Measurements from ENCODE around the gene IL6R. TPM values are rescaled to one million over a fixed set of nuclear protein-coding genes. Genes with fewer than 3 reads are reported as not detected.

Gene IL6R
- total RNA-seq, 3 donors from 2014 or later, result 31.8 to 43.9 (median 42.5) TPM

DNA sequence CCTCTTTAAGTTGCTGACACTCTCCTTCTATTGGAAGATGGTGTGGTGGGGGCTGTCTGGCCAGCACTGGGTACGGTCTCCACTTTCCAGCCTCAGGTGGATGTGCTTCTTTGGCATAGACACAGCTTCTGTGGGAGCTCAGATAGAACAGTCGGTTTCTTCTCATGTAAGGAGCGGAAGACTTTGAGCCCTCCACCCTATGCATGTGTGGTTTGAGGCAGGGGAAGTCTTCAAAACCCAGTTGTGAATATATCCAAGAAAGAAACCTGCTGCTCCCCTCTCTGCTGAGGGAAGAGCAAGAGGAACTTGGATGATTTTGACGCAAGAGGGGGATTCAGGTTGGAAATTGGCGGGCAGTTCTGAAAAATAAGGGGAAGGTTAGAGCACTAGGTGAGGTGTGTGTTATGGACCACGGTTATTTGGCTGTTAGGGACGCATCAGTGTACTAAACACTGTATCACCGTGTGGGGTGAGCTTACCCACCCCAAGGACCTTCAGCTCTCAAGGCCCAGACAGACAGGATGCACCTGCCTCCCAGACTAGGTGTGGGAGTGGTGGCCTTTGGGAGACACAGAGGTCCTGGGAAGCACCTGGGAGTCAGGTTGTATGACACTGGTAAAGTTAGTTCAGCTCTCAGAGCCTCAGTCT lies 36.2 kb downstream of the IL6R start:
- Histone ChIP-seq H3K36me3 (ENCODE audit: low read depth) (no peaks in the 10 kb centered on the region), H3K4me3 (no peak overlapping the region), H3K9me3 (no peaks in the 10 kb centered on the region), H3K4me1 (ENCODE audit: low read depth) (peaks cover 15% of the 10 kb centered on the region)
- no peak for DNase-seq
- intact Hi-C loops (cut with DNase I, micrococcal nuclease), result no loop called here
- ATAC-seq, result no peak
- TF ChIP-seq, protein P1, sequence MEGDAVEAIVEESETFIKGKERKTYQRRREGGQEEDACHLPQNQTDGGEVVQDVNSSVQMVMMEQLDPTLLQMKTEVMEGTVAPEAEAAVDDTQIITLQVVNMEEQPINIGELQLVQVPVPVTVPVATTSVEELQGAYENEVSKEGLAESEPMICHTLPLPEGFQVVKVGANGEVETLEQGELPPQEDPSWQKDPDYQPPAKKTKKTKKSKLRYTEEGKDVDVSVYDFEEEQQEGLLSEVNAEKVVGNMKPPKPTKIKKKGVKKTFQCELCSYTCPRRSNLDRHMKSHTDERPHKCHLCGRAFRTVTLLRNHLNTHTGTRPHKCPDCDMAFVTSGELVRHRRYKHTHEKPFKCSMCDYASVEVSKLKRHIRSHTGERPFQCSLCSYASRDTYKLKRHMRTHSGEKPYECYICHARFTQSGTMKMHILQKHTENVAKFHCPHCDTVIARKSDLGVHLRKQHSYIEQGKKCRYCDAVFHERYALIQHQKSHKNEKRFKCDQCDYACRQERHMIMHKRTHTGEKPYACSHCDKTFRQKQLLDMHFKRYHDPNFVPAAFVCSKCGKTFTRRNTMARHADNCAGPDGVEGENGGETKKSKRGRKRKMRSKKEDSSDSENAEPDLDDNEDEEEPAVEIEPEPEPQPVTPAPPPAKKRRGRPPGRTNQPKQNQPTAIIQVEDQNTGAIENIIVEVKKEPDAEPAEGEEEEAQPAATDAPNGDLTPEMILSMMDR (IDR thresholded peaks at IDR 0.05), result no peak

DNA sequence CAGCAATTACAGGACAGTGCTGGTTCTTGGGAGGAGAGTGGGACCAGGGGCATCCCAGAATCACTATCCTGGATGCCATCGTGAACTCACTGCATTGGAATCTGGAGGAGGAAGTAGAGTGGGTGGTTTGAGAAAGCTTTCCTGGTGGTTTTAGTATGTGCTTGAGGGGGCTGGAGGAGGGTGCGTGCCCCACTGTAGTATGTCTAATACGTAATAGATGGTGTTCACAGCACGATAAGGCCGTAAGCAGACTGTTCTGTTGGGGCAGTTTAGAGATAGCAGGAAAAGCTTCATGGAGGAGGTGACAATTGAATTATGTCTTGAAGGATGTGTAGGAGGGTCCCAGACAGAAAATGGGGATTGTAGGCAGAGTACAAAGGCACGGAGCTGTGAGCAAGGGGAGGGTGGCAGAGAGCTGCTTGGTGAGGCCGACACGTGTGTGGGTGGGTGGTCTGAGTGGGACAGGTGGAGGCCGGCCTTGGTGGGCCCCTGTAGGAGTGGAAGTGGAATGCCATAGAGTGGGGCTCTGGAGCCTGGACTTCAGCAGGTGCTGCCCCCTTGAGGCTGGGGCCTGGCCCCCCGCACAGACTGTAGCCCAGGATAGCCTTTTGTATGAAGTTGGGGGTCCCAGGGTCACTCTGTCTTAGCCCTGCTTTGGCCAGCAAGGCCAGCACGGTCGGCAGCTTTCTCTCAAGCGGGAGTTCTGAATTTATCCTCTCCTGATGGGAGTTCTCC lies 37.0 kb downstream of the IL6R start:
- H3K36me3 ChIP-seq (ENCODE audit: low read depth), result no peaks in the 10 kb centered on the region
- peaks cover 15% of the 10 kb centered on the region for H3K4me1 ChIP-seq (ENCODE audit: low read depth)
- H3K4me3 ChIP-seq, result no peak overlapping the region
- no peaks in the 10 kb centered on the region for H3K9me3 ChIP-seq
- ATAC-seq, result no peak
- TF ChIP-seq, protein P1 (IDR thresholded peaks at IDR 0.05), result no peak
- intact Hi-C loops (cut with DNase I, micrococcal nuclease), result no loop called here
- peak in 1 of 3 donors; percentile 27 for DNase-seq

DNA sequence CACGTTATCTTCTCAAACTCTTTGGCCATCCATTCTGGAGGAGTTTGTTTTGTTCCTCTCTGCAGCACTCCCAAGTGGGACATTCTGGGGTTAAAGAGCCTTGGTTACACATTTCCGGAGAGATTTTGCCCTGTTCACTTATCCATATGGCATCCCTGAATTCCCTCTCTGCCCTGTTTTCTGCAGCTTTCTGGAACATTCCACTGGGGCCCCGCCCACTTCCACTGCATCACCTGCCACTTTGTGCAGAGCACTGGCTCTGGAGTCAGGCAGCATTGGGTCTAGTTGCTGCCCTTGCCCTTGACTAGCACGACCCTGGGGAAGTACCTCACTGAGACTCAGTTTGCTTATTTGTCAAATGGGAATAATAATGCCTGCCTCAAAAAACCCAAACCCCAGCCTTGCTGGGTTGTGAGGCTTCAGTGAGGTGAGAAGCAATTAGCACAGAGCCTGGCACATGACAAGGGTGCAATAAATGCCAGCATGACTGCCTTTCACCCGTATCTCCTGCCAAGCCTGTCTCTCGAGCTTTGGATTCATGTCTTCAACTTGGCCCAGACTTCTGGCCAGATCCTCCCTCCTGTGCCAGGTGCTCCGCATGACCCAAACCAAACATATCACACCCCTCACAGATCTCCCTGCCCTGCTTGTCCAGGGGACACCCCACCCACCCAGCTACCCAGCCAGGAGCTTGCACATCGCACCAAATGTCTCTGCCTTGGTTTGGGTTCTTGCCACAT lies 38.3 kb downstream of the IL6R start:
- Histone ChIP-seq H3K4me1 (ENCODE audit: low read depth) (peaks cover 15% of the 10 kb centered on the region), H3K36me3 (ENCODE audit: low read depth) (no peaks in the 10 kb centered on the region), H3K9me3 (no peaks in the 10 kb centered on the region), H3K4me3 (no peak overlapping the region)
- TF ChIP-seq, protein P1 (IDR thresholded peaks at IDR 0.05), result no peak
- intact Hi-C loops (cut with DNase I, micrococcal nuclease), result no loop called here
- DNase-seq, result peak in 1 of 3 donors; percentile 54
- ATAC-seq, result peak; percentile 45

DNA sequence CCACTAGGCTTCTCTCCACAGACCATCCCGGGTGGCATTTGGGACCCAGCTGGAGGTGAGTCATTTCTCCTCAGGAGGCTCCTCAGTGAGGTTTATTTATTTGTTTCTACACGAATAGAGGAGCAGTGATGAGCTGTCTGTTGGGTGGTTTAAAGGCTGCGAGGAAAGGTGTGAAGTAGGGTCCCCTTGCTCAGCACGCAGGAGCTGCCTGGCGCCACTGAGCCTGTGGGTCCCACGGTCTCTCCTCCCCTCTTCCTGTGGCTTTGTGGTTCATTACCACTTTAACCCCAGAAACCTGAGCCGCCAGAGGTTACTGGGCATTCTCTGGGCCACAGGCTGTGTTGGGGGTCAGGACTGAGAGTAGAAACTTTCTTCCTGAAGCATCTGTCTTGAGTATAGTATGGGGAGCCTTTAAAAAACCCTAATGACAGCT lies 39.9 kb downstream of the IL6R start:
- Histone ChIP-seq H3K4me1 (ENCODE audit: low read depth) (peaks cover 3% of the 10 kb centered on the region), H3K4me3 (no peak overlapping the region), H3K9me3 (no peaks in the 10 kb centered on the region), H3K36me3 (ENCODE audit: low read depth) (no peaks in the 10 kb centered on the region)
- peak; percentile 14 for ATAC-seq
- TF ChIP-seq, protein P1 (IDR thresholded peaks at IDR 0.05), result no peak
- DNase-seq, result peak in 1 of 3 donors; percentile 42
- intact Hi-C loops (cut with DNase I, micrococcal nuclease), result no loop called here

DNA sequence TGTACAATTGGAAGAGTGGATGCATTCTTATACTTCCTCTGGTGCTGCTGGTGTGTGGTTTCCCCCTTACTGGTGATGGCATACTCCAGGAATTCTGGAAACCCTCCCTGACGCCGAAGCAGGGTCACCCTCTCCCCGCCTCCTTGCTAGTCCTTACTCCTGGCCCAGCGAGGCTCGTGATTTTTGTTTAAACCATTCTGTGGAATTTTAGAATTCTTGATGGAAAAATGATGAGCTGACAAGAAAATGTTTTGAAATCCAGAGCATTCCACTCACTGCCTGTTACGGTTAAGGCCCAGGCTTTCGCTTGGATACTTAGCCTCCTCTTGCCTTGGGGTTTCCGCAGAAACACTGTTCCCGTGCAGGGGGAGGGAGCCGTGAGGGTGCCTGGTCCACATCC lies 41.1 kb downstream of the IL6R start:
- TF ChIP-seq, protein P1 (IDR thresholded peaks at IDR 0.05), result no peak
- DNase-seq (peak in 1 of 3 donors; percentile 50), ATAC-seq (peak; percentile 32)
- Histone ChIP-seq H3K36me3 (ENCODE audit: low read depth) (no peaks in the 10 kb centered on the region), H3K4me1 (ENCODE audit: low read depth) (peaks cover 3% of the 10 kb centered on the region), H3K4me3 (no peak overlapping the region), H3K9me3 (no peaks in the 10 kb centered on the region)
- intact Hi-C loops (cut with DNase I, micrococcal nuclease), result no loop called here
